H1 (cell line): ENCODE measurements around the gene MMP3. TPM values are rescaled to one million over a fixed set of nuclear protein-coding genes. Genes with fewer than 3 reads are reported as not detected.

Source experiments
- BCL11A ChIP-seq, 2 experiments: IDR thresholded peaks; one replicate each; pipeline ENCODE4 v1.6.1; 2011; ENCODE audit warnings: low read depth in 2 of 2, low read length in 2 of 2, mild to moderate bottlenecking in 2 of 2
- CBX5 ChIP-seq: fragments of 300-800, 300-1000 bp; sonication (generic); IDR thresholded peaks from 2 replicates; pipeline ENCODE4 v1.7.1; 2016; ENCODE audit warnings: antibody characterized with exemption, low read length, low read depth
- CHD1 ChIP-seq: IDR thresholded peaks from 2 replicates; pipeline ENCODE4 v1.6.1; 2012; ENCODE audit warnings: low read depth, low read length, improper control_type of control experiment
- NANOG ChIP-seq: IDR thresholded peaks from 2 replicates; pipeline ENCODE4 v1.6.1; 2011; ENCODE audit warnings: low read length, low read depth, mild to moderate bottlenecking, inconsistent platforms; ENCODE audit not compliant: insufficient read depth, poor library complexity, severe bottlenecking
- NRF1 ChIP-seq: IDR thresholded peaks from 2 replicates; pipeline ENCODE4 v1.6.1; 2011; ENCODE audit warnings: mild to moderate bottlenecking, low read depth, low read length, improper control_type of control experiment
- polyA plus RNA-seq, 7 experiments: library from polyadenylated mRNA; depleted of rRNA in 3 of 7; stranded (reverse) in 5 of 7; unstranded in 2 of 7; fragments of >200 nt in 5 of 7; fragments of 200-250 nt in 2 of 7; gene quantifications; 1 replicate in 5 of 7; 2 replicates in 1 of 7; 4 replicates in 1 of 7; pipeline versions ENCODE4 v1.2.1 to v1.2.3, GENCODE V29; 2011 to 2013; ENCODE audit warnings: missing spikeins in 2 of 7, mixed read lengths in 2 of 7
- total RNA-seq: library from RNA; stranded (reverse); fragmentation: NEBNext Ultra II Directional; extraction: Animal tissue kit (Norgen Biotek cat#: 25700); gene quantifications from 2 replicates; pipeline ENCODE4 v1.2.1, GENCODE V29; 2021

Gene MMP3
- total and polyA plus RNA-seq, 2 of the 8 experiments (the other 6 are each of a cell fraction or from before 2014, with no cell fraction given): not detected

DNA sequence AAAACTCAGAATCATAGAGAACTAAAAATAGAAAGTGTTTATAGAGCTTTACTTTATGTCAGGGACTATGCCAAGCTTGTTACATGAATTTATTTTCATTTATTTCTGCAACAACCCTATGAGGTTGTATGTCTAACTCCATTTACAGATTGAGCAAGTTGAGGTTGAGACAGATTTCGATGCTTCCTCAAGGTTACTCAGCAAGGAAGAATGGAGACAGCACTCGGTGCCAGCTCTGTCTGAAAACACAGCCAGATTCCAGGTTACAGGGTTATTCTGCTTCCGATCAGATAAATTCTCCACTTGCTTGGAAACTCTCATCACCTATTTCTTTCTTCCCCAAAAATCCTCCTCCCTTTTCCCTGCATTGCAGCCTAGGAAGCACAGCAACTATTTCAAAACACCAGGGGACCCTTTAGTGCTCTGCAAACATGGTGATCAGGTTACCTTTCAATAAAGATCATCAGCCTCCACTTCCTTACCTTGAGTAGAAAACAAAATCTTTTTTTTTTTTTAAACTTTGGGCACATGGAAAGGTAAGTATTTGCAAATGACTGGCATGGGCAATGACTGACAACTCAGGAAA, 7.0 kb downstream of the MMP3 start (continued):
- TF ChIP-seq CBX5 (no peak), NANOG (no peak), BCL11A (IDR thresholded peaks at IDR 0.05; ENCODE audit: low read depth in 2 of 2, low read length in 2 of 2) (no peak), NRF1 (no peak), CHD1 (no peak)
